Caco-2 (cell line): ENCODE data around the gene KRT86. TPM values are rescaled to one million over a fixed set of nuclear protein-coding genes. Genes with fewer than 3 reads are reported as not detected.

Source experiments
- BruUV-seq: library from RNA; stranded (reverse); fragments of 400-500 nt; replicated peaks from 2 replicates; lab custom pipeline; 2021; lab: Mats Ljungman, UMichigan
- CTCF ChIA-PET: fragments of 300-600 bp; sonication (Branson Sonifier 250); formaldehyde crosslinking; loops from one replicate; lab custom pipeline; 2022; ENCODE audit warnings: antibody characterized with exemption; lab: Charles Lee
- POLR2A ChIA-PET: fragments of 300-600 bp; sonication (Branson Sonifier 250); formaldehyde crosslinking; loops from one replicate; lab custom pipeline; 2022; ENCODE audit warnings: antibody characterized with exemption; lab: Charles Lee
- DNase-seq, 2 experiments: peaks; one replicate each; pipeline versions ENCODE4 v3.0.0 to v3.0.0-alpha.2; 2020 to 2022
- H3K27me3 ChIP-seq: replicated peaks from 2 replicates; pipeline ENCODE4 v1.6.0; 2011; ENCODE audit warnings: low read length; ENCODE audit not compliant: control insufficient read depth, insufficient read depth
- H3K36me3 ChIP-seq: 2 replicates; pipeline ENCODE4 v1.5.1; 2011; ENCODE audit warnings: low read length; ENCODE audit not compliant: control insufficient read depth, insufficient read depth
- H3K4me1 ChIP-seq: fragments of 250-450 bp; sonication (Bioruptor Pico); 2 replicates; pipeline ENCODE4 v1.5.1; 2020; ENCODE audit warnings: mild to moderate bottlenecking
- H3K4me3 ChIP-seq: 2 replicates; pipeline ENCODE4 v1.5.1; 2011; ENCODE audit warnings: low read depth, mild to moderate bottlenecking, control low read depth, low read length
- H3K9me3 ChIP-seq: fragments of 250-450 bp; sonication (Bioruptor Pico); 2 replicates; pipeline ENCODE4 v1.5.1; 2020; ENCODE audit warnings: mild to moderate bottlenecking, moderate library complexity
- H3K27ac Mint-ChIP-seq: one replicate; pipeline ENCODE4 v1.8.0; 2022; ENCODE audit warnings: mixed read lengths; ENCODE audit not compliant: unreplicated experiment
- H3K27me3 Mint-ChIP-seq: one replicate; pipeline ENCODE4 v1.8.0; 2022; ENCODE audit warnings: mixed read lengths; ENCODE audit not compliant: insufficient read depth, unreplicated experiment
- H3K36me3 Mint-ChIP-seq: one replicate; pipeline ENCODE4 v1.8.0; 2022; ENCODE audit warnings: mild to moderate bottlenecking, mixed read lengths; ENCODE audit not compliant: insufficient read depth, unreplicated experiment
- H3K4me1 Mint-ChIP-seq: one replicate; pipeline ENCODE4 v1.8.0; 2022; ENCODE audit warnings: low read depth, mixed read lengths; ENCODE audit not compliant: unreplicated experiment
- H3K4me3 Mint-ChIP-seq: one replicate; pipeline ENCODE4 v1.8.0; 2022; ENCODE audit warnings: mild to moderate bottlenecking, moderate library complexity, mixed read lengths; ENCODE audit not compliant: unreplicated experiment
- H3K9me3 Mint-ChIP-seq: one replicate; pipeline ENCODE4 v1.8.0; 2022; ENCODE audit warnings: mixed read lengths; ENCODE audit not compliant: unreplicated experiment
- intact Hi-C: fragments of 100-400 bp; cut with micrococcal nuclease; formaldehyde crosslinking; loops from one replicate; pipeline ENCODE4 v1.10.0; 2022; ENCODE audit not compliant: unreplicated experiment
- total RNA-seq: library from RNA; stranded (reverse); gene quantifications from 2 replicates; pipeline ENCODE4 v1.2.3, GENCODE V29; 2022
- TF ChIP-seq, protein P1 (sequence below), 2 experiments: fragments of 200-600 bp in 1 of 2; IDR thresholded peaks; 1 replicate in 1 of 2; 2 replicates in 1 of 2; pipeline versions ENCODE4 v1.5.1 to v1.8.0; 2011 to 2022; ENCODE audit warnings: antibody characterized with exemption in 1 of 2, control low read depth in 1 of 2, inconsistent platforms in 1 of 2, low read depth in 1 of 2, low read length in 1 of 2, mild to moderate bottlenecking in 1 of 2, moderate library complexity in 1 of 2; ENCODE audit not compliant: insufficient read depth in 1 of 2, severe bottlenecking in 1 of 2, unreplicated experiment in 1 of 2

KRT86 gene
- total RNA-seq, 1 experiment from 2014 or later = not detected

DNA sequence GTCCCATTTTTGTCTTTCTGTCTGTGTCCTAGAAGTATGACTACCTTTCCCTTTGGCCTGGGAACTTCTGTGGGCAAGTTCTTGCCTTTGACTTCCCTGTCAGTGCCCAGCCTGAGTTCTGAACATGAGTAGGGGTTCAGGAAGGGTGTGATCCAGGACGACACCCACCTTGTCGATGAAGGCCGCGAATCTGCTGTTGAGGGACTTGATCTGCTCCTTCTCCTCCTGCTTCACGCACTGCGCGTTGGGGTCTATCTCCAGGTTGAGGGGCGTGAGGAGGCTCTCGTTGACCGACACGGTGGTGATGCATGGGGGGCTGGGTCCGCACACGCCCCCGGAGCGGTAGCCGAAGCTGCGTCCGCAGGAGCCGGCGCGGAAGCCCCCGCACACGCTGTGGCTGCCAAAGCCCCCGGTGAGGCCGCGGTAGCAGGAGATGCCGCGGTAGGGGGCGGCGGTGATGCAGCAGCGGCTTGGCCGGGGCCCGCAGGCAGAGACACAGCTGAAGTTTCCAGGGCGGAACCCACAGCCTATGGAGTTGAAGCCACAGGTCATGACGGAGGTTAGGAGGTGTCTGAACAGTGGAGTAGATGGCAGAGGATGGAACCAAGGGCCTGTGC lies 46.4 kb downstream of the KRT86 start, which contains the start of gene KRT83:
Gene KRT83 (minus strand): TSS at position 615 of the 617 bp plus-strand sequence. CDS start 63 bp downstream, at position 552.
- H3K4me1 ChIP-seq = no peaks in the 10 kb centered on the region
- no peak for DNase-seq
- Mint-ChIP-seq H3K36me3 (no peaks in the 10 kb centered on the region), H3K27ac (no peak within 1 kb of the TSS), H3K4me1 (peaks cover 5% of the 10 kb centered on the region), H3K4me3 (no peak within 1 kb of the TSS), H3K27me3 (peaks cover 5% of the 10 kb centered on the region), H3K9me3 (no peaks in the 10 kb centered on the region)
- no peaks in the 10 kb centered on the region for H3K9me3 ChIP-seq
- no peak within 1 kb of the TSS for H3K4me3 ChIP-seq
- no peaks in the 10 kb centered on the region for H3K36me3 ChIP-seq
- H3K27me3 ChIP-seq = no peaks in the 10 kb centered on the region; the same call in none of the 2 replicates
- TF ChIP-seq, protein P1, sequence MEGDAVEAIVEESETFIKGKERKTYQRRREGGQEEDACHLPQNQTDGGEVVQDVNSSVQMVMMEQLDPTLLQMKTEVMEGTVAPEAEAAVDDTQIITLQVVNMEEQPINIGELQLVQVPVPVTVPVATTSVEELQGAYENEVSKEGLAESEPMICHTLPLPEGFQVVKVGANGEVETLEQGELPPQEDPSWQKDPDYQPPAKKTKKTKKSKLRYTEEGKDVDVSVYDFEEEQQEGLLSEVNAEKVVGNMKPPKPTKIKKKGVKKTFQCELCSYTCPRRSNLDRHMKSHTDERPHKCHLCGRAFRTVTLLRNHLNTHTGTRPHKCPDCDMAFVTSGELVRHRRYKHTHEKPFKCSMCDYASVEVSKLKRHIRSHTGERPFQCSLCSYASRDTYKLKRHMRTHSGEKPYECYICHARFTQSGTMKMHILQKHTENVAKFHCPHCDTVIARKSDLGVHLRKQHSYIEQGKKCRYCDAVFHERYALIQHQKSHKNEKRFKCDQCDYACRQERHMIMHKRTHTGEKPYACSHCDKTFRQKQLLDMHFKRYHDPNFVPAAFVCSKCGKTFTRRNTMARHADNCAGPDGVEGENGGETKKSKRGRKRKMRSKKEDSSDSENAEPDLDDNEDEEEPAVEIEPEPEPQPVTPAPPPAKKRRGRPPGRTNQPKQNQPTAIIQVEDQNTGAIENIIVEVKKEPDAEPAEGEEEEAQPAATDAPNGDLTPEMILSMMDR (IDR thresholded peaks at IDR 0.05; ENCODE audit: insufficient read depth in 1 of 2, low read depth in 1 of 2, low read length in 1 of 2, severe bottlenecking in 1 of 2, unreplicated experiment in 1 of 2) = no peak
- intact Hi-C loops = loop anchor here (1.0 kb wide), 1 partner anchor 25 kb away; no protein-coding TSS in a partner anchor
- no TSS peak for BruUV-seq
- CTCF ChIA-PET = interaction anchor here (1.3 to 2.6 kb wide), 2 partner anchors 9 to 164 kb away, joined by 3 to 11 read pairs; no protein-coding TSS in a partner anchor
- POLR2A ChIA-PET = no interaction called here

DNA sequence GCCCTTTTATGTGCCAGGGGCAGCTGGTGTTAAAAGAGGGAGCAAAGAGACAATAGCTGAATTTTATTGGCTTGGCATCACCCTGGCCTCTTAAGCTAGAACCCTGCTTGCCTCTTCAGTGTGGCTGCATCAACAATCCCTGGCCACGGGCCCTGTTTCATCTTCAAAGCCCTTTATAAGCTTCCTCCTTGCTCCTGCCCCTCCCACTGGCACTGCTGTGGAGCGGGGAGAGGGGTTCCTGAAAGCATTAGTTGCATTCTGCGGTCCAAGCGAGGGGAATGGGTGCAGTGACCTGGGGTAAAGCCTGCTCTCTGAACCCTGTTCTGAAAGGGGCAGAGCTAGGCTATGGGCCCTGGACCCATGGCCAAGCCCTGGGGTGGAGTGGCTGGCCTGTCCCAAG lies 47.0 kb downstream of the KRT86 start:
- POLR2A ChIA-PET = no interaction called here
- H3K4me3 Mint-ChIP-seq = no peak overlapping the region
- no peaks in the 10 kb centered on the region for H3K4me1 Mint-ChIP-seq

DNA sequence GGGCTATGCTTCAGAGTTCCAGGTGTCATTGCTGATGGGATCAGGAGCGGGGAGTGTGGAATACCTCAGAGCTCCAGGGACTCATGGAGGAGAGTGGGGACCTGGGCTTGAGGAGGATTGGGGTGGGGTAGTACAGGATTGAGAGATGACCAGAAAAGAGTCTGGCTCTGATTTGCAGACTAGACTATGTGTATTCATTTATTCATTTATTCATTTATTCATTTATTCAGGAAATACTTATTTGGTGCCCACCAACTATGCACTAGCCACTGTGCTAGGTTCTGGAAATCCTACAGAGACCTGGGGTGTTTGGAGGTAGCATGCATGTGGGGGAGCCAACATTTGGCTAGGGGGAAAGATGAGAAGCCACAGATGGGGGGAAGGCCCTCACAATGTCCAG lies 47.6 kb downstream of the KRT86 start:
- H3K4me3 ChIP-seq = no peak overlapping the region
- intact Hi-C loops = no loop called here

More for the DNA sequence above, 47.0 kb downstream of the KRT86 start:
- H3K27ac Mint-ChIP-seq = no peak overlapping the region
- no peaks in the 10 kb centered on the region for H3K9me3 Mint-ChIP-seq
- Histone ChIP-seq H3K4me1 (no peaks in the 10 kb centered on the region), H3K27me3 (no peaks in the 10 kb centered on the region; the same call in none of the 2 replicates), H3K4me3 (no peak overlapping the region), H3K9me3 (no peaks in the 10 kb centered on the region), H3K36me3 (no peaks in the 10 kb centered on the region)
- no TSS peak for BruUV-seq
- intact Hi-C loops = loop anchor here (1.0 kb wide), 1 partner anchor 25 kb away; no protein-coding TSS in a partner anchor
- DNase-seq = no peak
- CTCF ChIA-PET = interaction anchor here (1.3 kb wide), 1 partner anchor 10 kb away, joined by 3 read pairs; no protein-coding TSS in a partner anchor
- TF ChIP-seq, protein P1 (IDR thresholded peaks at IDR 0.05; ENCODE audit: insufficient read depth in 1 of 2, low read depth in 1 of 2, low read length in 1 of 2, severe bottlenecking in 1 of 2, unreplicated experiment in 1 of 2) = no peak
- no peaks in the 10 kb centered on the region for H3K36me3 Mint-ChIP-seq
- H3K27me3 Mint-ChIP-seq = peaks cover 5% of the 10 kb centered on the region

More for the DNA sequence above, 47.6 kb downstream of the KRT86 start:
- ChIA-PET POLR2A (no interaction called here), CTCF (no interaction called here)
- no peak overlapping the region for H3K4me3 Mint-ChIP-seq
- TF ChIP-seq, protein P1 (IDR thresholded peaks at IDR 0.05; ENCODE audit: insufficient read depth in 1 of 2, low read depth in 1 of 2, low read length in 1 of 2, severe bottlenecking in 1 of 2, unreplicated experiment in 1 of 2) = no peak
- Histone ChIP-seq H3K9me3 (no peaks in the 10 kb centered on the region), H3K27me3 (no peaks in the 10 kb centered on the region; the same call in none of the 2 replicates), H3K4me1 (no peaks in the 10 kb centered on the region), H3K36me3 (no peaks in the 10 kb centered on the region)
- no TSS peak for BruUV-seq
- DNase-seq = no peak
- H3K9me3 Mint-ChIP-seq = no peaks in the 10 kb centered on the region
- no peaks in the 10 kb centered on the region for H3K4me1 Mint-ChIP-seq
- H3K36me3 Mint-ChIP-seq = no peaks in the 10 kb centered on the region
- H3K27ac Mint-ChIP-seq = no peak overlapping the region
- H3K27me3 Mint-ChIP-seq = peaks cover 5% of the 10 kb centered on the region
